Esophagus squamous epithelium (tissue), 4 donors: ENCODE results near the gene RTN3.

Experiments used
- CTCF ChIP-seq, 6 experiments: fragments of 450-650 bp in 4 of 6; fragments of 200-600 bp in 2 of 6; sonication (generic) in 2 of 6; IDR thresholded peaks; one replicate each; pipeline ENCODE4 v1.5.1; 2016 to 2019; ENCODE audit warnings: antibody characterized with exemption in 6 of 6, mild to moderate bottlenecking in 4 of 6, moderate library complexity in 4 of 6
- POLR2A ChIP-seq, 4 donors: fragments of 450-650 bp; IDR thresholded peaks; one replicate each; pipeline ENCODE4 v1.6.1; 2017; ENCODE audit warnings: antibody characterized with exemption in 4 of 4, mild to moderate bottlenecking in 4 of 4, moderate library complexity in 3 of 4

GRCh38 chr11:63791495-63792167 is 110.3 kb downstream of the RTN3 start:
- TF ChIP-seq POLR2A (IDR thresholded peaks at IDR 0.05) (no peak), CTCF (IDR thresholded peaks at IDR 0.05) (no peak)
